Brain pericyte (primary cell): ENCODE data around the gene SLC24A3.

Experiments
- DNase-seq: peaks from one replicate; pipeline ENCODE4 v3.0.0-alpha.2; 2012; ENCODE audit warnings: low read depth, low spot score

The SLC24A3 gene

GRCh38 chr20:19384940-19385339 lies 172.5 kb downstream of the SLC24A3 start:
- no peak for DNase-seq

GRCh38 chr20:19387251-19387650 lies 174.8 kb downstream of the SLC24A3 start:
- DNase-seq, result no peak

GRCh38 chr20:19392344-19393130 lies 180.1 kb downstream of the SLC24A3 start:
- no peak for DNase-seq

GRCh38 chr20:19396460-19397081 lies 184.1 kb downstream of the SLC24A3 start:
- no peak for DNase-seq

GRCh38 chr20:19397226-19397625 lies 184.8 kb downstream of the SLC24A3 start:
- no peak for DNase-seq

- DNase-seq, result no peak
Measured at GRCh38 chr20:19397666-19398065, 185.2 kb downstream of the SLC24A3 start.

- DNase-seq, result no peak
Measured at GRCh38 chr20:19401096-19401495, 188.7 kb downstream of the SLC24A3 start.

- no peak for DNase-seq
Measured at GRCh38 chr20:19403549-19403948, 191.1 kb downstream of the SLC24A3 start.

- no peak for DNase-seq
Measured at GRCh38 chr20:19404826-19405225, 192.4 kb downstream of the SLC24A3 start.

GRCh38 chr20:19405958-19406357 lies 193.5 kb downstream of the SLC24A3 start:
- no peak for DNase-seq

- DNase-seq, result no peak
Measured at GRCh38 chr20:19406381-19406780, 193.9 kb downstream of the SLC24A3 start.

GRCh38 chr20:19407196-19407595 lies 194.8 kb downstream of the SLC24A3 start:
- DNase-seq, result no peak

- DNase-seq, result no peak
Measured at GRCh38 chr20:19407736-19408135, 195.3 kb downstream of the SLC24A3 start.

- no peak for DNase-seq
Measured at GRCh38 chr20:19408971-19409370, 196.5 kb downstream of the SLC24A3 start.

GRCh38 chr20:19411811-19412210 lies 199.4 kb downstream of the SLC24A3 start:
- DNase-seq, result no peak

- DNase-seq, result no peak
Measured at GRCh38 chr20:19412254-19412653, 199.8 kb downstream of the SLC24A3 start.

- no peak for DNase-seq
Measured at GRCh38 chr20:19414600-19414999, 202.2 kb downstream of the SLC24A3 start.

GRCh38 chr20:19415786-19416185 lies 203.3 kb downstream of the SLC24A3 start:
- DNase-seq, result no peak

- no peak for DNase-seq
Measured at GRCh38 chr20:19416627-19417026, 204.2 kb downstream of the SLC24A3 start.

- DNase-seq, result no peak
Measured at GRCh38 chr20:19419396-19419795, 207.0 kb downstream of the SLC24A3 start.

GRCh38 chr20:19423097-19423899 lies 210.9 kb downstream of the SLC24A3 start:
- DNase-seq, result peak; percentile 5

GRCh38 chr20:19423900-19424620 lies 211.6 kb downstream of the SLC24A3 start:
- no peak for DNase-seq
